GM12892 (cell line): ENCODE results near the gene TCTN2.

ENCODE experiments used
- POLR2A ChIP-seq: IDR thresholded peaks from 2 replicates; pipeline ENCODE4 v1.6.1; 2011; ENCODE audit warnings: low read depth, low read length, control low read depth
- POLR2AphosphoS5 ChIP-seq: IDR thresholded peaks from 2 replicates; pipeline ENCODE4 v1.6.1; 2011; ENCODE audit warnings: low read depth, low read length, control low read depth

DNA sequence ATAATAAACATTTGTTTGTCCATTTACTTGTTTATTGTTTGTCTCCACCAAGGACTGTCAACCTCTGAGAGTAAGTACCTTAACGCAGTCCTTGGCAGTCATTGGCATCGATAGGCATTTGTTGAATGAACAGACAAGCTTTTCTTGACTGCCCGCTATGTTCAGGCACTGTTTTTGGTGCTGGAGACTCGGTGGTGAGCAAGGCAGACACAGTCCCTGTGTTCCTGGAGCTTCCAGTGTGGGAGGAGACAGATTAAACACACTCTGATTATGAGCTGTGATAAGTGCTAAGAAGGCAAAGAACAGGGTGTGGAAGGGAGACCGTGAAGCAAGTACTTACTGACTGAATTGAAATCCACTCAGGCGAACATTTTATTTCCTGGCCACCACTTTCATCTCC is 42.5 kb downstream of the TCTN2 start:
- TF ChIP-seq POLR2A: no peak
- TF ChIP-seq POLR2AphosphoS5: no peak
